Stomach (tissue), 9 donors: ENCODE measurements around the gene C22orf31. TPM values are rescaled to one million over a fixed set of nuclear protein-coding genes. Genes with fewer than 3 reads are reported as not detected.
A peak's percentile ranks its signal among the peaks of the same experiment; 100 is the strongest.

Experiments used
- DNase-seq, 2 donors: peaks; one replicate each; pipeline versions ENCODE4 v3.0.0 to v3.0.0-alpha.2; 2013 to 2019
- H3K27ac ChIP-seq, 5 donors: fragments of 200-600 bp in 4 of 5; sonication (generic) in 4 of 5; one replicate each; pipeline ENCODE4 v1.5.1; 2013 to 2019; ENCODE audit warnings: mild to moderate bottlenecking in 1 of 5, moderate library complexity in 1 of 5
- H3K27me3 ChIP-seq, 3 donors: fragments of 200-600 bp; sonication (generic); one replicate each; pipeline ENCODE4 v1.5.1; 2017 to 2019; ENCODE audit warnings: mixed run types in 1 of 3
- H3K36me3 ChIP-seq, 4 donors: fragments of 200-600 bp; sonication (generic); 1 replicate in 3 of 4; 2 replicates in 1 of 4; pipeline ENCODE4 v1.5.1; 2016 to 2019
- H3K4me1 ChIP-seq, 4 donors: fragments of 200-600 bp; sonication (generic); one replicate each; pipeline ENCODE4 v1.5.1; 2016 to 2019
- H3K4me3 ChIP-seq, 4 donors: fragments of 200-600 bp; sonication (generic) in 3 of 4; one replicate each; pipeline ENCODE4 v1.5.1; 2016 to 2019; ENCODE audit warnings: mild to moderate bottlenecking in 1 of 4
- H3K9me3 ChIP-seq, 4 donors: fragments of 200-600 bp; sonication (generic); one replicate each; pipeline ENCODE4 v1.5.1; 2016 to 2019
- EP300 ChIP-seq: sonication (generic); formaldehyde crosslinking; IDR thresholded peaks from one replicate; pipeline ENCODE4 v1.6.1; 2017; ENCODE audit warnings: antibody characterized with exemption
- POLR2A ChIP-seq, 4 donors: fragments of 450-650 bp; IDR thresholded peaks; one replicate each; pipeline ENCODE4 v1.6.1; 2016; ENCODE audit warnings: antibody characterized with exemption in 4 of 4, control low read depth in 2 of 4, mild to moderate bottlenecking in 1 of 4, moderate library complexity in 1 of 4
- POLR2AphosphoS5 ChIP-seq, 3 donors: sonication (generic); formaldehyde crosslinking; IDR thresholded peaks; one replicate each; pipeline ENCODE4 v1.6.1; 2016; ENCODE audit warnings: antibody characterized with exemption in 3 of 3
- WGBS, 5 donors: extraction: QIAGEN DNeasy Blood & Tissue Kit in 3 of 5; methylation state at CpG; one replicate each; pipeline versions ENCODE4 v1.1.5 to v1.1.7; 2013 to 2018; 5-methylcytosine and 5-hydroxymethylcytosine counted together
- intact Hi-C: fragments of 100-400 bp; cut with DNase I; formaldehyde crosslinking; loops from one replicate; pipeline ENCODE4 v1.15.1; 2023; ENCODE audit warnings: low total_unique reads
- polyA plus RNA-seq, 3 donors: library from polyadenylated mRNA; stranded (reverse); fragments of 200-250 nt; gene quantifications; one replicate each; pipeline ENCODE4 v1.2.3, GENCODE V29; 2013
- total RNA-seq, 5 donors: library from RNA; depleted of rRNA; stranded (reverse); fragments of >200 nt; gene quantifications; one replicate each; pipeline versions ENCODE4 v1.1.0 to v1.2.3, GENCODE V29; 2014 to 2016
- TF ChIP-seq, protein P1 (sequence below), 7 experiments: fragments of 450-650 bp in 4 of 7; fragments of 200-600 bp in 3 of 7; sonication (generic) in 3 of 7; IDR thresholded peaks; one replicate each; pipeline ENCODE4 v1.5.1; 2016 to 2019; ENCODE audit warnings: antibody characterized with exemption in 7 of 7, control low read depth in 2 of 7, mild to moderate bottlenecking in 1 of 7
- donor health status: healthy with polysubstance abuse.
- donor health status: Bipolar disorder and iron deficiency.
- donor health status: healthy.

Gene C22orf31
- total and polyA plus RNA-seq, 8 donors, result 0.55 TPM; not detected in 7

DNA sequence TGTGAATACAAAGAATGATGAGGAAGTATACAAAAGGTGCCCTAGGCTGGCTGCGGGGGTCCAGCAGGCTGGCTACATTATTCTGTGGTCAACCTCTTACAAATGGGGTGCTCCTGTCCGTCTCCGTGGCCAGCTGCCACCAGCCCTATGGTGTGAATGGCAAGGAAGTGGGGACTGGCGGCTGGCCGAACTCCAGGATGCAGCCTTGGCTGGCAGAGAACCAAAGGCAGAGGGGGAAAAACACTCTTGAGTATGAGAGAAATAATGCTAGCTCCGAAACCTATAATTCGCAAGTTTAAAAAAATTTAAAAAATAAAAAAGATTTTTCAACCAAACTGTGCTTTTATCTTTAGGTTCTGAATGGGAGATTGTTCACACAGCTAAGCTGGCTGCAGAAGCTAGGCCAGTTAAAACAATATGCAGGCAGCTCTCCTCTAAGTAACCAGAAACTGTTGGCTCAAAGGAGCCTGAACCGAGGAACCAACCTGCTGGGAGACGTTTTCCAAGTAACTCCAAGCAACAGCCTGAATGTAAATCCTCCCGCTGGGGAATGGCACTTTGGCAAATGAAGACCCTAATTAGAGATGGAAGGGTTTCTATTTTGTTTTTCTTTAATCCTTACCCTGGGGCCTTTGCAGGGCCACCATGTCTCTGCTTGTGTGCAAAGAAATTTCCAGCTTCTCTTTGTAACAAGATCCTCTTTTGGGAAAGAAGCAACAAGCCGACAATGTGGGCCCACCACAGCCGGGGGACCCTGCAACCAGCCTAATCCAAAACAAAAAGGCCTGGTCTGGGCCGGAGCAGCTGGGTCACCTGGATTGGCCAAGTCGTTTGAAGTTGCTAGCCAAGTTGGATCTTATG is 50.2 kb downstream of the C22orf31 start:
- intact Hi-C loops, result no loop called here
- Histone ChIP-seq H3K27me3 (no peaks in the 10 kb centered on the region), H3K36me3 (no peaks in the 10 kb centered on the region), H3K27ac (peak overlapping the region; percentile 7 to 33 (median 8)), H3K4me3 (no peak overlapping the region), H3K4me1 (peaks cover 12 to 59% (median 19%) of the 10 kb centered on the region in 4 donors), H3K9me3 (no peaks in the 10 kb centered on the region)
- WGBS, 5 donors, result 27 to 45% (median 37%) methylated on average over 13 to 14 of the region's 14 CpGs
- TF ChIP-seq EP300 (no peak), POLR2A (IDR thresholded peaks at IDR 0.05) (no peak), POLR2AphosphoS5 (IDR thresholded peaks at IDR 0.05) (no peak)
- TF ChIP-seq, protein P1, sequence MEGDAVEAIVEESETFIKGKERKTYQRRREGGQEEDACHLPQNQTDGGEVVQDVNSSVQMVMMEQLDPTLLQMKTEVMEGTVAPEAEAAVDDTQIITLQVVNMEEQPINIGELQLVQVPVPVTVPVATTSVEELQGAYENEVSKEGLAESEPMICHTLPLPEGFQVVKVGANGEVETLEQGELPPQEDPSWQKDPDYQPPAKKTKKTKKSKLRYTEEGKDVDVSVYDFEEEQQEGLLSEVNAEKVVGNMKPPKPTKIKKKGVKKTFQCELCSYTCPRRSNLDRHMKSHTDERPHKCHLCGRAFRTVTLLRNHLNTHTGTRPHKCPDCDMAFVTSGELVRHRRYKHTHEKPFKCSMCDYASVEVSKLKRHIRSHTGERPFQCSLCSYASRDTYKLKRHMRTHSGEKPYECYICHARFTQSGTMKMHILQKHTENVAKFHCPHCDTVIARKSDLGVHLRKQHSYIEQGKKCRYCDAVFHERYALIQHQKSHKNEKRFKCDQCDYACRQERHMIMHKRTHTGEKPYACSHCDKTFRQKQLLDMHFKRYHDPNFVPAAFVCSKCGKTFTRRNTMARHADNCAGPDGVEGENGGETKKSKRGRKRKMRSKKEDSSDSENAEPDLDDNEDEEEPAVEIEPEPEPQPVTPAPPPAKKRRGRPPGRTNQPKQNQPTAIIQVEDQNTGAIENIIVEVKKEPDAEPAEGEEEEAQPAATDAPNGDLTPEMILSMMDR (IDR thresholded peaks at IDR 0.05), result no peak
- DNase-seq, result peak; percentile 56 to 65

DNA sequence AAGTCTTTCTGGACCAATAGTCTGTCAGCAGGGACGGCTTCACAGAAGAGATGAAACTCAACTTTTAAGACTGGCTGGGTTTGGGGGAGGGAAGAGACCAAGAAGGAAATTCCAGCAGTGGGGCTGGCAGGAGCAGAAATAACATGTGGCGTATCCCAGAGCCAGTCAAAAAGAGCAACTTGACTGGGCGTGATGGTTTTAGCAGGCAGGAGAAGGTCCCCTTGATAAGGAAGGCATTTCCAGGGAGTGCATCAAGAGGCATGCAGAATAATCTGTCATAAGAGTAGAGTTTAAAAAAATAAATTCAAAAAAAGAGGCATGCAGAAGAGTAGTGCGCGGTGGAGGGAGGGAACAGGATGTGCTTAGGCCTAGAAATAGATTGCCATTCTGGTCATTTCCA is 52.5 kb downstream of the C22orf31 start:
- H3K4me1 ChIP-seq, result peaks cover 32 to 61% (median 35%) of the 10 kb centered on the region in 4 donors
- no peaks in the 10 kb centered on the region for H3K36me3 ChIP-seq
- no peaks in the 10 kb centered on the region for H3K9me3 ChIP-seq
- DNase-seq, result no peak
- no peaks in the 10 kb centered on the region for H3K27me3 ChIP-seq
- intact Hi-C loops, result no loop called here
- no peak overlapping the region for H3K27ac ChIP-seq
- no peak overlapping the region for H3K4me3 ChIP-seq
- no peak for TF ChIP-seq EP300
- TF ChIP-seq POLR2A (IDR thresholded peaks at IDR 0.05), result no peak
- TF ChIP-seq, protein P1 (IDR thresholded peaks at IDR 0.05), result no peak
- TF ChIP-seq POLR2AphosphoS5 (IDR thresholded peaks at IDR 0.05), result no peak
- 92 to 96% (median 94%) methylated on average over 5 of the region's 5 CpGs for WGBS, 5 donors

Other genes starting within 250 kb of the C22orf31 start
- gene ZNRF3, start 178.3 kb downstream of the C22orf31 start, total RNA-seq, result 10 to 100 TPM in 1 of 5 donors, 1 to 10 TPM in 4; 1.8 to 52.7 (median 6.4) TPM
- 1 to 10 TPM; 1.4 to 2.9 (median 1.7) TPM for gene ZNRF3, start 178.3 kb downstream of the C22orf31 start, polyA plus RNA-seq
- gene KREMEN1, start 11.2 kb upstream of the C22orf31 start, total RNA-seq, result 10 to 100 TPM in 4 of 5 donors, 1 to 10 TPM in 1; 5.4 to 34.5 (median 13.8) TPM
- 1 to 10 TPM; 5.8 to 10.0 (median 8.1) TPM for gene KREMEN1, start 11.2 kb upstream of the C22orf31 start, polyA plus RNA-seq
- gene EMID1, start 144.1 kb upstream of the C22orf31 start, total RNA-seq, result 10 to 100 TPM in 2 of 5 donors, 1 to 10 TPM in 2, not detected in 1; 1.8 to 23.6 (median 9.5) TPM
- 10 to 100 TPM in 2 of 3 donors, 1 to 10 TPM in 1; 2.5 to 12.7 (median 10.3) TPM for gene EMID1, start 144.1 kb upstream of the C22orf31 start, polyA plus RNA-seq
- gene RHBDD3, start 206.2 kb upstream of the C22orf31 start, total RNA-seq, result 10 to 100 TPM; 14.5 to 76.5 (median 45.1) TPM
- 10 to 100 TPM in 2 of 3 donors, 1 to 10 TPM in 1; 9.8 to 19.6 (median 16.7) TPM for gene RHBDD3, start 206.2 kb upstream of the C22orf31 start, polyA plus RNA-seq
- gene EWSR1, start 206.4 kb upstream of the C22orf31 start, total RNA-seq, result 100 to 1,000 TPM; 145 to 376 (median 185) TPM
- 100 to 1,000 TPM in 1 of 3 donors, 10 to 100 TPM in 2; 97.7 to 137 (median 98.2) TPM for gene EWSR1, start 206.4 kb upstream of the C22orf31 start, polyA plus RNA-seq
- gene GAS2L1, start 244.8 kb upstream of the C22orf31 start, total RNA-seq, result 10 to 100 TPM in 4 of 5 donors, 1 to 10 TPM in 1; 4.4 to 81.1 (median 53.6) TPM
- gene GAS2L1, start 244.8 kb upstream of the C22orf31 start, polyA plus RNA-seq, result 10 to 100 TPM; 14.7 to 22.3 (median 15.7) TPM